Stimulated activated CD8-positive, alpha-beta memory T cell treated with anti-CD3 and anti-CD28 coated beads, Interleukin-7, amount 100 ng/mL, for 48 hours (primary cell): ENCODE results near the gene NRP2.

Experiments
- DNase-seq, 2 donors: peaks; one replicate each; pipeline ENCODE4 v3.0.0-alpha.2; 2020; ENCODE audit warnings: low read depth in 1 of 2; ENCODE audit errors: extremely low read depth in 1 of 2

Gene NRP2

DNA sequence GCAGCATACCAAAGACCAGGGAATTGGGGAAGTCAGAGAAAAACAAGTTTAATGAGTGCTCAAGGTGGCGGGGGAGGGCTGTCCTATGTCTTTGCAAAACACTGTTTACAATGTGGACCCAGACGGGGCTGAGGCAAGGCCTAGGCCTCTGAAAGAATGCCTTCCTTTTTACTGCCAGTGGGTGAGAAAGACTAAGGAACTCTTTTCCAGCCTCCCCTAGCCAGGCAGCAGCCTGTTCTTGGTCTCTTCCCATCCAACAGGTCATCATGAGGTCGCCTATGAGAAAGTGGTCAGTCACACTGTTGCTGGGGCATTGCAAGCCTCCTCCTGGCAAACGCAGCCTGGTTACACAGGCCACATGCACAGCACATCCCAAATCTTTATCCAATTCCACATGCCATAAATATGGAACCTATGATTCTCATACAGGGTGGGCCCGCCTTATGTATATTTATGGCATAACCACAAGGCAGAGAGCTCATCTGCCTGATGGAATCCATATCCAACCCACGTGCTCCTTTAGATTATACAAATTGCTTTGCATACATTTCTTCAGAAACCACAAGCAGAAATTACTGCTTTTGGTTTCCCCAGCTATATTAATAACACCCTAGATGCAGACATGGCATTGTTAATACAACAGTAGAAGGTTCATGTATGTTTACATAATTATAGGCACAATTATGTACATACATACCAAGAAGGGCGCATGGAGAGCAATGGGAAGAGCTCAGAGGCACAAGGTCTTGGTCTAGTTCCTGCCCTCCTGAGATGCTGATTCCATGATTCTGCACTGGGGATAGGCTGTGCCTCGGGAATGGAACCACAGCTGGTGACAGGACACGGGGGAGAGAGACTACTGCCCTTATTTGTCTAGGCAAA lies 48.6 kb downstream of the NRP2 start:
- no peak for DNase-seq

DNA sequence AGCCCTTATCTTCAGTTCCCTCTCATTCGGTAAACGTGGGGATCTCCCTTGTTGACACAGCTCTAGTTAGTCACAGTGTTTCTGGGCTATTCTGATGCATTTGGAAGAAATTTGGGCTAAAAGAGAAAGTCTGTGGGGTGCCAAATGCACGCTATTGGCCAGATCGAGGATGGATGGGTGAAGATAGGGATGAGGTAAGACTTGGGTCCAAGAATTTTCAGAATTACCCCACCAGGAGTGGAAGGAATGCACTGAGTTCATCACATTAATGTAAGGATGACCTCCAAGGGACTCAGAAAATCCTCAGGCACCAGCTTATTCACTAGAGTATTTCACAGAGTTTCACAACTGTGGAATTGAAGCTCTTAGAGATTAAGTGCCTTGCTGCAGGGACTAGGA lies 49.3 kb downstream of the NRP2 start:
- DNase-seq: no peak

DNA sequence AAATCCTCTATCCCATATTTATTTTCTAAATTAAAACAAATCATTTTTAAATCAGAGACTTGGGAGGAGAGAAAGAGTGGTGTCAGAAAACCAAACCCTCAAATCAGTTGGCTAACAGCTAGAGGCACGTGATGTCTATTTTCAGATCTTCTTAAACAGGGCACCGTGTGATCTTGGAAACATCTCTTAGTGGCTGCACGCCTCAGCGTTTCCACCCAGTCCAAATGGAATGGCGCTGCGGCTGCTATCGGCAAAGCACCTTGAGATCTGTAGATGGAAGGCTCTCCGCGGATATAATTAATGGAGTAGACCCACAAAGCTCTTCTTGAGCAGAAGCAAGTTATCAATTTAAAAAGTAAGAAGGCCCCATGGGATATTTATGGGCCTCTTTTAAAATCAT lies 50.0 kb downstream of the NRP2 start:
- DNase-seq: no peak

DNA sequence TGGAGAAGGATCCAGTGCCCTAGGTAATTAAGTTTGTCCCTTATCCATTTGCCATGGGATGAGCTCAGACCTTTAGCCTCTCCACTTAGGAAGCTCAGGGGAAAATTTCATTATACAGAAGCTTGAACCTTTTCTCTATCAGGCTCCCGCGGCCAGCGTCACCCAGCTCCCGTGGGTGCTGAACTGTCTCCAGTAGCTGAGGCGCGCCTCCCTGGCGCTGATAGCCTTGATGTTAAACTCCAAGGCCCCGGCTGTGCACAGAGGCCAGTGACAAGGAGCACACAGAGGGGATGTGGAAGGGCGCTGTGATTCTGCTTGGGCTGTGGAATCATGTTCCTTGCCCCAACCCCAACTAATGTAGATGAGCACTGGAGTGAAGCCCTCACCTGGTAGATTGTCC lies 50.8 kb downstream of the NRP2 start:
- DNase-seq: no peak

DNA sequence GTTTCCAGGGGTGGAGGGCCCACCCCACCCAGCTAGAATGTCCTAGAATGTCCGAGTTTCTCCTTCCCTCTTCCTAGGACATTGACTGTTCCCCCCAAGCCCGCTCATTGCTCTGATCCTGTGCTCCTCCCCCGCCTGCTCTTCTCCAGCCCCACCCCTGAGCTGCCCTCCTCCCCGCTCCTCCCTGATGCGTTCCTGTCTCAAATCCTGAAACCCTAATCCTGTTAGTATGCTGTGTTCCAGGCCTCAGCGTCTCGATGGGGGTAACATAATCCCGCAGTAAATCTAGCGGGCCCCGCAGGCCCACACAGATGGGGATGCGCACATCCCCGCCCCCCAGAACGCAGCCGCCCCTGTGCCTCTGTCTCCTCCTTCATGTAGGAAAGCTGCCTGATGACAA lies 51.3 kb downstream of the NRP2 start:
- no peak for DNase-seq

DNA sequence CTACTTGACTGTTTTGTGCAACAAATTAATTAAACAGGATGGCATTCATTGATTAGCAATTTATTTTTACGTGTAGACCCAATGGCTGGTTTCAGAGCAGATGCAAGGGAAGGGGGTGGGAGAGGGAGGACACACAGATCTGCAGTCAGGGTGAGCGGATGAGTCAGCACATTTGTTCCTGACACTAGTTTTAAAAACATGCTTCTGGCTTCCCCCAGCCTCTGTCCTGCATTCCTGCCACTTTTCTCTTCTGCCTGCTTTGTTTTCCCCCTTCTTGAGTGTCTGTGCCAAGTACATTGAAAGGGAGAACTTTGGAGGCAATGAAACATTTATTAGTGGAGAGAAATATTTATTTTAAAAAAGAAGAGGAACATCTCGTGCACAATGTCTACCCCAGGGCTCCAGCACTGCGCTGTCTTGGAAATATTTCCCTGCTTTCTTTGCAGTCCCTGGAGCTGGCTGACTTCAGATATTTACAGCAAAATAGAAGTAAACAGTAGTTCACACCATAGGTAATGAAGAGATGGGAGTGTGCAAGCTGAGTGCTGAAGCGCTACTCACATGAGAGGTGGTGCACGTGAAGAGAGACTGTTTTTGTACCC lies 52.2 kb downstream of the NRP2 start:
- DNase-seq: no peak

DNA sequence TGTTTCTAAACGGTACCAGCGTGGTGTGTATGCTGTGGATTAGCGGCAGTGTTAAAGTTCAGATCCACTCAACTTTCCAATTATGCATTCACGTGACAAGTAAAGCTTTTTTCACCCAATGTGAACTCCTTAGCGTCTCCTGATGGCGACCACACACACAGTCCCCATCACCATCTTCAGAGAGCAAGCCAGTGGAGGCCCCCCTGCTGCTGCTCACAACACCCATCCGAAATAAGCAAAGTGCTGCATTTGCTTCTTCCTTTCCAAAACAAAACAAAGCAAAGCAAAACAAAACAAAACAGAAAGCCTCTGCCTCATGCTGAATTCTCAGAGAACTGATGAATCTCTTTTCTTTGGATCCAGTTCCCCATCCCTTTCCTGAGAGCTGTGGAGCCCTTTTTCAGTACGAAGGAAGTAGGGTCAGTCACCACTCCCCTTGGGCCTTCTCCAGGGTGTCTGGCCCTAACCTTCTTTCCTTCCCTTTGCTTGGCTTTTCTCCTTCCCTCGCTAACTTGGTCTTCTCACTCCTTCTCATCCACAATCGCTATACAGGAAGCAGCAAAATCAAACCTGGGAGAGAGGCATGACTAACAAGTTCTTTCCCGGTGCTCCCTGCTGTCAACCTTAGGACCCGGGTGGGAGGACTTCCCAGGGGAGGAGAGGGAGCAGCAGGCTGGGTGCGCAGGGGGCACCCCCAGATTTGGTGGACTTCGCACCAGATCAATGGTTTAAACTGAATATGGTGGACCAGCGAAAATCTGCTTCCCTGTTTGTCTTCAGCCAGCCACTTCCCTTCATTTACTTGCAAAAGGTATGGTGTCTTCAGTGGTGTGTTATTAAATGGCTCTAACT lies 56.0 kb downstream of the NRP2 start:
- no peak for DNase-seq

DNA sequence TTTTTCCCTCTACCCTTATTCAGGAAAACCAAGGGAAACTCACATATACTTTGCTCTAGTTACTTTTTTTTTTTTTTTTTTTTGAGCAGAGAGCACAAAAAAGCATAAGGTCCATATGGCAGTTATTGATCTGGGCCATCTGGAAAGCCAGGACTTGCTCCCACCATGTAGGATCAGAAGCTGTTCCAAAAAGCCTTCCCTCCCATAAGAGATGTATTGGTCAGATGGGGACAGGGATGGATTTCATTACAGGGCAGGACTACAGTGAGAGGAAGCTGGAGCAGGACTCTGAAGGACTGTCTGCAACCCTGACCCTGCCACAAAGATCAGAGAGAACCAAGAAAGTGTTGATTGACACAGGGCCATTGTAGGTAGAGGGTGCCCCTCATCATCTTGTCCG lies 57.3 kb downstream of the NRP2 start:
- DNase-seq: no peak

DNA sequence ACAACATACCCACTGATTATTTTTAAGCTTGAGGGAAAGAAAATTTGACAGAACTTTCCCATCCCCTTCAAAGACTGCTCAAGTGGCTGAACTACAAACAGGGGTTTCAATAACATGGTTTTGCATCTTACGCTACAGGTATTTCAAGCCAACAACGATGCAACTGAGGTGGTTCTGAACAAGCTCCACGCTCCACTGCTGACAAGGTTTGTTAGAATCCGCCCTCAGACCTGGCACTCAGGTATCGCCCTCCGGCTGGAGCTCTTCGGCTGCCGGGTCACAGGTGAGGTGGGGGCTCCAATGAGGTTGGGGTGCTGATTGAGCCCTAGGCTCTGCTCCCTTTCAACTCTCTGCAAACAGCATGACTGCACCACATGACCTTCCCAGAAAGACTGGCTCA lies 58.1 kb downstream of the NRP2 start:
- DNase-seq: no peak

DNA sequence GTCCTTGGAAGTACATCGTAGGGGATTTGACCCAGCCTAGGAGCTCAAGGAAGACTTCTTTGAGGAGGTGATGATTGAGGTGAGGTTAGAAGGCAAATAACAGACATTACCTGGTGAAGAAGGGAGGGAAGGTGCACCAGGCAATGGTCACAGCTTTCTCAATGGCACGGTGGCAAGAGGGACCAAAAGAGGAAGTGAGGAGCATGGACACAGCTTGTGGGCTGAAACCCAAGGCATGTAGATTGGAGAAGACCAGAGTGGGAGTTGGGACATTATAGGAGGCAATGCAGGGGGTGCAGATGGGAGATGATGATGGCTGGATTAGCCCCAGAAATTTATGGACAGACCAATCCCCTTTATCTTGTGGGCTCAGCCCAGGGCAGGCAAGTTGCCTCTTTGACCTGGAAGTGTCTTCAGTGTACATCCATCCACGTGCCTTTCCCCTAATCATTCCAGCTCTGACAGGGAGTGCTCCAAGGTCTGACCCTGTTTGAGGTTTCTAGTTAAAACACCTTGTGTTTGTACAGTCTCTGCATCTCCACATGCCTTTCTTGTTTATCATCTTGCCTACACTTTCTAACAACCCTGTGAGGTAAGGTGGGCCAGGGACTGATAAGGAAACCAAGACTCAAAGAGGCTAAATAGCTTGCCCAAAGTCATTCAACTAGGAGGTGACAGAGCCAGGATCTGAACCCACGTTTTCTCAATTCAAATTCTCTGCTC lies 59.1 kb downstream of the NRP2 start:
- DNase-seq: no peak

DNA sequence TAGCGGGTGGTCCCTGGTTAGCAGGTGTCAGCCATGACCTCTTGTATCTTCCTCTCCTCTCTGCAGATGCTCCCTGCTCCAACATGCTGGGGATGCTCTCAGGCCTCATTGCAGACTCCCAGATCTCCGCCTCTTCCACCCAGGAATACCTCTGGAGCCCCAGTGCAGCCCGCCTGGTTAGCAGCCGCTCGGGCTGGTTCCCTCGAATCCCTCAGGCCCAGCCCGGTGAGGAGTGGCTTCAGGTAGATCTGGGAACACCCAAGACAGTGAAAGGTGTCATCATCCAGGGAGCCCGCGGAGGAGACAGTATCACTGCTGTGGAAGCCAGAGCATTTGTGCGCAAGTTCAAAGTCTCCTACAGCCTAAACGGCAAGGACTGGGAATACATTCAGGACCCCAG lies 60.8 kb downstream of the NRP2 start:
- DNase-seq: no peak

DNA sequence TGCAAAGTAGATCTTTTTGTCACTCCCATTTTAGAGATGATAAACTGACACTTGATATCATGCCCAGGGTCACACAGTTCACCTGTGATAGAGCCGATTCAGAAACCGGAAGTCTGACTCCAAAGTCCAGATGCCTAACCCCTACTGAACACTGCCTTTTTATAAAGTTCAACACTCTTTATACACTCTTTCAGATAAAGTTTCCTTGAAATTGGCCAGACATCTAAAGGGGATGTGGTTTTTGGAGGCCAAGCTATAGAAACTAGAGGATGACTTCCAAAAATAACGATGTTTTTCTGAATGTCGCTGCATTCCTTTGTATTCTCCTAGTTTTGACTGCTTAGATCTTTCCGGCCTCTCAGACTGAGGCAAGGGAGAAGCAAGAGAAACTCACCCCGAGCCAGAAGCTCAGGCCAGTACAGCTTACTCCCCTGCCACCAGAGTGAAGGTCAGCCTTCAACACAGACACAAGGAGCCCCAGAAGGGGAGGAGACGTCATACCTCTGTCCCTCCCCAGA lies 61.8 kb downstream of the NRP2 start:
- DNase-seq: no peak

DNA sequence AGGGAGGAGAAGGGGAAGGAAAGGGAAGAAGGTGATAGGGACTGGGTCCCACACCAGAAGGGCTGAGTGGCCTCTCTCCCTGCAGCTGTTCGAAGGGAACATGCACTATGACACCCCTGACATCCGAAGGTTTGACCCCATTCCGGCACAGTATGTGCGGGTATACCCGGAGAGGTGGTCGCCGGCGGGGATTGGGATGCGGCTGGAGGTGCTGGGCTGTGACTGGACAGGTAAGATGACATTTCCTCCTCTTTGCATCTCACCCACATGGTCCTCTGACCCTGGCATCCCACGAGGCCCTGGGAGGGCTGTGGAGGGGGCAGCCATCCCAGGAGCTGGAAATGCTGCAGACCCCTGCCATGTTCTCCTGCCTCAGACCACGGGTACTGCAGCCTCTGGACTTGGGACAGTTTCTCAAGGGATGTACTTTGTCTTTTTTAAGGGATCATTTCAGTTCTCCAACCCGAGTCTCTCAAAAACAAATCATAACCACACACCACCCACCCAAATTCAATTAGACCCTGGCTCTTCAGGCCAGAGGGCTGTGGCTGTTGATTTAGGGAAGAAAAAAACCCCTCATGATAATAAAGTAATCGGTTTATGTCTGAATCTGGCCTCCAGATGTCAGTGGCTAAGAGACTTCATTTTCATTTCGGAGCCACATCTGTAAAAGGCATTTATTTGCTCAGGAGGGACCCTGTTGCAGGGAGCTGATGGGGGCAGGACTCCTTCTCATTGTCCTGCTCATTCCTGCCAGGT lies 63.5 kb downstream of the NRP2 start:
- no peak for DNase-seq

DNA sequence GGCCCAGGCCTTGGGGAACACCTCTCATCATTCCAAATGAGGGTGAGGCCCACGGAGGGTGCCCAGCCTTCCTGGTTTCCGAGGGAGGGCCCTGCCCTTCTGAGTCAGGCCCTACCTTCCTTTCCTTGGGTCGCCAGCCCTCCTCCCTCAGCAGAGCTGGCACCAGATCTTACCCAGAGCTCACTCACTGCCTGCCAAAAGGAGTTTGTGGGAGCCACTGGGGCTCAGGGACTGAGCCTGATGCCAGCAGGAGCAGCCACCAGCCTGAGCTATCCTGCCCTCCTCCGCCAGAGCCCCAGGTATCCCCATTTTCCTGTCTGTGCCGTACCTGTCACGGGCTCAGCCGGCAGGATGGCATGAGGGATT lies 64.1 kb downstream of the NRP2 start:
- no peak for DNase-seq

DNA sequence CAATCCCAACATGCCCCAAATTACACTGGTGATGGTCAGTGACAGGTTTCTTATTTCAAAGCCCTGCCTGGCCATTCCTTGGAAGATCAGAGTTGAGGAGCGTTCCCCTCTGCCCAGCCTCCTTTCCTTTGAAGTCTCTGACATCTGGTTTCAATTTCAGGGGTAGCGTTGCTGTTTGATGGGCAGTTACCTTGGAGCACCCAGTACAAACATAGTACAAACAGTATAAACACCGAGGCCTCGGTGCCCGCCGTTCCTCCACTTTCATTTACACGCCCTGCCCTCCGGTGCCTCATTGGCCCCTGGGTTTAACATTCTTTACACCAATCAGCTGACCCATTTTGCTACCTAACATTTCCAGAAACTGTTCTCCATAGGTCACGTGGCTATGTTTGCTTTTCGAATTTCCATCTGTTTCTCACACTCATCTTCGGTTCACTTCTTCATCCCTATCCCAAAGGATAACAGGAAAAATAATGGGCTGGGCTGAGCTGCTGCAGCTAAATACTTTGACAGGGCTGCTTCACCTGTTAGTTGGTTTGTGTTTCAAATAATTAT lies 65.6 kb downstream of the NRP2 start:
- no peak for DNase-seq

DNA sequence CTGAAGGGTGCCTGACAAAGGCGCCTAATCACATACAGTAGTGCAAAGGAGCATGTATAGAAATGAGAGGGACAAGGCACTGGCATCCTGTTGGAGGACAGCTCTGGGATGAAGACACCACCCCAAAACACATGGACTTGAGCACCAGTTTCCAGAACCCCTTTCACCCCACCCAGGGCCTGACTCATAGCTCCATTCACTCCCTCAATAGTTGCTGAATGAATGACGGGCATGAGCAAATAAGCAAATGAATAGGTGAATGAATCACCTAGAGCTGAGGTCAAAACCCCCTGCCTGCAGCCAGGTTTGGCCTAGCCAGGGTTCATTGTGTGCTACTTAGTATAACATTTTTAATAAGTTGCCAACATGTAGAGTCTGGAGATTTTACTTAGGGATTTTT lies 66.3 kb downstream of the NRP2 start:
- no peak for DNase-seq

DNA sequence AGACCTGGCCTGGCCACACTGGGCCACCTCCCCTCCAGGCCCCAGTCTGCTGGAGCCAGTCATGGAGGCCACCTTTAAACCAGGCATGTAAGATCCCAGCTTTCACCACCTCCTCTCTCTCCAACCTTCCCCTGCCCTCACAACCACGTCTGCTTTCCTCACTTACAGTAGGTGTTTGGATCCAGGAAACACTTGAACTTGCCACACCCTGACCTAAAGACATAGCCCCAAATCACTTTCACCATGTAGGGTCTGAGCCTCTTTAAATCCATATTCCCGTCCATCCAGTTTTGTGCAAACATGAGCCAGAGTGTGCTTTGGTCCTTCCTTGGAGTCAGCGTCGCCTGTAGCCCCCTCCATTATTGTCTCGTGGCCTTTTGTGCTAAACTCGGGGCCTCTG lies 66.8 kb downstream of the NRP2 start:
- DNase-seq: no peak

DNA sequence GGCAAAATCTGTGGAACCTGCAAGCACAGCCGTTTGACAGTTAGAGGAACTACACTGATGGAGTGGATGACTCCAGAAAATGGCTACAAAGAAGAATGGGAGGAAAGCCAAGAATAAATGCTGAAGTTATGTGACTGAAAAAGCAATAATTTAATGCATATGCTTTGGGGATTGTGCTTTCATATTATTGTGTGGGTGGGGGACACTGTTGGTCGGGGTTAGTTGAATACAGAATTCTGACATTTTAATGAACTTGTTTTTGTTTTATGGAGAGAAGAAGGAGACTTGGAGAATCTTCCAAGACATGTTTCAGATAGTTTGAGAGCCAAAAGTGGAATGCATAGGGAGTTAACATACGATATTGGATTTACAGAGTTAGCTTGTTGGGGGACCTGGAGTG lies 68.5 kb downstream of the NRP2 start:
- DNase-seq: no peak

DNA sequence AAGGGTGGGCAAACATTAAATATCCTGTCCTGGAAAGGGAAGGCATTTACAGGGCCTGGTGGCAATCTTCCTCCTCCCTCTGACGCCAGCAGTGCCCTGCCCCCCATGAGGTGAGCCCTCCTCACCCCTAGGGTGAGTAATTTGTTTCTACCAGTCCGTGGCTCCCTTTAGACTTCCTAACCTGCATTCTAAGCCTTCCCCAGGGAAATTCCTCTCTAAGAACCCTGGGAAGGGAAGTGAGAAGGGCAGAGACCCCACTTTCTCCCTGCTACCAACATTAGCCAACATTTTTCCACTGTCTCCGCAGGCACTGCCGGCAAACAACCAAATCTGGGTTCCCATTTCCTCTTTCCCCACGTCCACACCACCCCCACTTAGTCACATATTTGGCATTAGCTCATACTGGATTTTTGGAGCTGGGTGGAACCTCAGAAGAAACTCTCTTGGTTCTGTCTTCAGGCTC lies 69.3 kb downstream of the NRP2 start:
- DNase-seq: no peak

DNA sequence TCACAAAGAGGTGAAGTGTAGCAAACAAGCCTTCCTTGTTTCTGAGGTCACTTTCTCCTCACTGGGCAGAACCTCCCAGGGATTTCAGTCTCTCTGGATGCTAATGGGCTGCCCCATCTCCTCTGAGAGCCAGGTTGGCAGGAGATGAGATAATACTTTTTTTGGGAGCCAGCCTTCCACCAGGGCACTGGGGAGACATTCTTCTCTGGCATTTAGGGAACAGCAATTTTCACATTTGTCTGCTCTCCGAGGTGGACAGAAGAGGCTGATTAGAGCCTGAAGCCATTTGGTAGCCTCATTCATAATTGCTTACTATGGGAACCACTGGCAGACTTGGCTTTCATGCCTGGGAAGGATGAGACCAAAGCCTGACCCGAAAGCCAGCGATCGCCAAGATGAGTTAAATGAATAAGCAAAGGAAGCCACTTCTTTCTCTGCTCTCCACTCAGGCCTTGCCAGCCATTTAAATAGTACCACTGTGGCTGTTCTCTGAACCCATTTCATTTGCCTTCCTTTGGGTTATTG lies 70.1 kb downstream of the NRP2 start:
- no peak for DNase-seq
